ENCODE data around the gene DTX3. TPM values are rescaled to one million over a fixed set of nuclear protein-coding genes. Genes with fewer than 3 reads are reported as not detected.
"Not testable (repeated sequence)": the region's sequence is repeated elsewhere in the genome, so short reads cannot be mapped to it uniquely, and the experiment has no call there.

DTX3 gene
- total RNA-seq, 1 donor from 2014 or later, result 22.3 TPM

DNA sequence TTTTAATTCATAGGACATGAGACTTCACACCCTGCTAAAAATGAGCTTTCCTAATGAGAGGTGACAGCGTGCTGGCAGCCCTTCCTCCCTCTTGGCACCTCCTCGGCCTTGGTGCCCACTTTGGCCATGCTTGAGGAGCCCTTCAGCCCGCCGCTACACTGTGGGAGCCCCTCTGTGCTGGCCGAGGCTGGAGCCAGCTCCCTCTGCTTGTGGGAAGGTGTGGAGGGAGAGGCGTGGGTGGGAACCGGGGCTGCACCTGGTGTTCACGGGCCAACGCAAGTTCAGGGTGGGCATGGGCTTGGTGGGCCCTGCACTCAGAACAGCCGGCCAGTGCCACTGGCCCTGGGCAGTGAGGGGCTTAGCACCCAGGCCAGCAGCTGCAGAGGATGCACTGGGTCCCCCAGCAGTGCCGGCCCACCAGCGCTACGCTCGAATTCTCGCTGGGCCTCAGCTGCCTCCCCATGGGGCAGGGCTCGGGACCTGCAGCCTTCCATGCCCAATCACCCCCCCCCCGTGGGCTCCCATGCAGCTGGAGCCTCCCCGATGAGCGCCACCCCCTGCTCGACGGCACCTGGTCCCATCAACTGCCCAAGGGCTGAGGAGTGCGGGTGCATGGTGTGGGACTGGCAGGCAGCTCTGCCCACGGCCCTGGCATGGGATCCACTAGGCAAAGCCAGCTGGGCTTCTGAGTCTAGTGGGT, 51.1 kb downstream of the DTX3 start:
- TF ChIP-seq CTCF (IDR thresholded peaks at IDR 0.05; ENCODE audit: borderline replicate concordance), result no peak
- H3K36me3 ChIP-seq, result no peaks in the 10 kb centered on the region
- peaks cover 42% of the 10 kb centered on the region for H3K27me3 ChIP-seq (ENCODE audit: low read depth)
- H3K4me1 ChIP-seq, result no peaks in the 10 kb centered on the region
- no peak overlapping the region for H3K4me3 ChIP-seq
- no peaks in the 10 kb centered on the region for H3K9me3 ChIP-seq (replicated peaks)
- intact Hi-C loops (cut with micrococcal nuclease), result no loop called here
- H3K27ac ChIP-seq (replicated peaks), result no peak overlapping the region
- no peak for DNase-seq

DNA sequence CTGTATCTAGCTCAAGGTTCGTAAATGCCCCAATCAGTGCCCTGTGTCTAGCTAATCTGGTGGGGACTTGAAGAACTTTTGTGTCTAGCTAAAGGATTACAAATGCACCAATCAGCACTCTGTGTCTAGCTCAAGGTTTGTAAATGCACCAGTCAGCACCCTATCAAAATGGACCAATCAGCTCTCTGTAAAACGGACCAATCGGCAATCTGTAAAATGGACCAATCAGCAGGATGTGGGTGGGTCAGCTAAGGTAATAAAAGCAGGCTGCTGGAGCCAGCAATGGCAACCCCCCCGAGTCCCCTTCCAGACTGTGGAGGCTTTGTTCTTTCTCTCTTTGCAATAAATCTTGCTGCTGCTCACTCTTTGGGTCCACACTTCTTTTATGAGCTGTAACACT, 51.8 kb downstream of the DTX3 start:
- H3K4me1 ChIP-seq; H3K4me3 ChIP-seq; H3K36me3 ChIP-seq; H3K27ac ChIP-seq (replicated peaks); DNase-seq; intact Hi-C loops (cut with micrococcal nuclease); H3K9me3 ChIP-seq (replicated peaks): not testable (repeated sequence)
- peaks cover 43% of the 10 kb centered on the region for H3K27me3 ChIP-seq (ENCODE audit: low read depth)

DNA sequence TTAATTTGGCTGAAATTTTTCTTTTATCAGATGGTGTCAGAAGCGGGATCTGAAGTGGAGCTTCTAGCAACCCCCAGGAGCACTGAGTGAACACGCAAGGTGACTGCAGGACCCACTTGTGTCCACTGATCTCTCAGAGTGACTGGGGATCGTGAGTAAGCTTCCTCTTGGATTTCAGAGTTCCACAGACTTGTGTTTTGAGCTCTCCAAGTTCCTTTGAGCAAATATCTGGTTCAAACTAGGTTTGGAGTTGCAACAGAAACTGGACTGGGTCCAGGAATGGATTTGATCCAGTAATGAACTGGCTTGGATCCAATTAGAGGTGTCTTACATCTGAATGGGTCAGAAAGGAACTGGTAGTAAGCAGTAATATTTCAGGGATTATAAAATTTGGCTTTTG, 53.1 kb downstream of the DTX3 start:
- no peak for DNase-seq
- TF ChIP-seq CTCF (IDR thresholded peaks at IDR 0.05; ENCODE audit: borderline replicate concordance), result no peak
- Histone ChIP-seq H3K27me3 (ENCODE audit: low read depth) (peaks cover 43% of the 10 kb centered on the region), H3K9me3 (replicated peaks) (no peaks in the 10 kb centered on the region), H3K27ac (replicated peaks) (no peak overlapping the region), H3K36me3 (no peaks in the 10 kb centered on the region), H3K4me3 (no peak overlapping the region), H3K4me1 (no peaks in the 10 kb centered on the region)
- intact Hi-C loops (cut with micrococcal nuclease), result no loop called here

DNA sequence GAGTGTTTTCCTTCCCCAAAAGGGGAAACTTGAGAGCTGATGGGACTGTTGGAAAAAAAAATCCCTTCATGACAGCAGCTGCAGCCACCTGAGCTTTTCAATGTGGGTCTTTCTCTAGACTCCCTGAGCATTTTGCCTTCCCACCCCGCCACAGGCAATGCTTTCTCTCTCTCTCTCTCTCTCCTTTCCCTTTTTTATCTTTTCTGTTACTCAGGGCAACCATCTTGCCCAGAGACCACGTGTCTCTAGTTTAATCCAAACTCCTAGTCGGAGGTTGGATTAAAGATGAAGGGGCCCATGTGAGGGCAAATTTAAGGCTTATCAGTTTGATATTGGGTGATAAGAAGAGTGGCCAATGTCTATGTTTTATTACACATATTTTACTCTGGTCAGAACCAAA, 54.3 kb downstream of the DTX3 start:
- Histone ChIP-seq H3K27me3 (ENCODE audit: low read depth) (peaks cover 37% of the 10 kb centered on the region), H3K4me3 (no peak overlapping the region), H3K27ac (replicated peaks) (no peak overlapping the region), H3K4me1 (no peaks in the 10 kb centered on the region), H3K36me3 (no peaks in the 10 kb centered on the region), H3K9me3 (replicated peaks) (no peaks in the 10 kb centered on the region)
- TF ChIP-seq CTCF (IDR thresholded peaks at IDR 0.05; ENCODE audit: borderline replicate concordance), result no peak
- intact Hi-C loops (cut with micrococcal nuclease), result no loop called here
- no peak for DNase-seq

Other genes with a start within 250 kb of the DTX3 start
- 63.1 TPM for gene R3HDM2, start 173.8 kb upstream of the DTX3 start, total RNA-seq
- not detected for gene INHBC, start 170.0 kb upstream of the DTX3 start, total RNA-seq
- not detected for gene INHBE, start 149.5 kb upstream of the DTX3 start, total RNA-seq
- gene GLI1, start 145.0 kb upstream of the DTX3 start, total RNA-seq, result 0.93 TPM
- gene ARHGAP9, start 125.0 kb upstream of the DTX3 start, total RNA-seq, result 4.2 TPM
- gene MARS1, start 116.8 kb upstream of the DTX3 start, total RNA-seq, result 73.1 TPM
- gene DDIT3, start 84.3 kb upstream of the DTX3 start, total RNA-seq, result 20.4 TPM
- gene MBD6, start 82.0 kb upstream of the DTX3 start, total RNA-seq, result 33.1 TPM
- 87.8 TPM for gene DCTN2, start 57.6 kb upstream of the DTX3 start, total RNA-seq
- 0.08 TPM for gene KIF5A, start 54.8 kb upstream of the DTX3 start, total RNA-seq
- 12.3 TPM for gene PIP4K2C, start 13.6 kb upstream of the DTX3 start, total RNA-seq
- gene ARHGEF25, start 6.6 kb downstream of the DTX3 start, total RNA-seq, result 9.7 TPM
- gene B4GALNT1, start 28.4 kb downstream of the DTX3 start, total RNA-seq, result 4.7 TPM
- 112 TPM for gene OS9, start 89.3 kb downstream of the DTX3 start, total RNA-seq
- 6.5 TPM for gene AGAP2, start 133.9 kb downstream of the DTX3 start, total RNA-seq
- gene TSPAN31, start 140.2 kb downstream of the DTX3 start, total RNA-seq, result 27.2 TPM
- gene CDK4, start 147.5 kb downstream of the DTX3 start, total RNA-seq, result 41.3 TPM
- 13.8 TPM for gene MARCHF9, start 150.3 kb downstream of the DTX3 start, total RNA-seq
- gene CYP27B1, start 162.3 kb downstream of the DTX3 start, total RNA-seq, result not detected
- 6.8 TPM for gene METTL1, start 167.3 kb downstream of the DTX3 start, total RNA-seq
- gene EEF1AKMT3, start 167.8 kb downstream of the DTX3 start, total RNA-seq, result 0.99 TPM
- gene TSFM, start 178.0 kb downstream of the DTX3 start, total RNA-seq, result 53.7 TPM
- gene AVIL, start 213.9 kb downstream of the DTX3 start, total RNA-seq, result 2.1 TPM
- 82.6 TPM for gene CTDSP2, start 241.9 kb downstream of the DTX3 start, total RNA-seq